A204.1 (cell line): ENCODE measurements around the gene RRP9.

Source experiments
- FAIRE-seq: peaks from 2 replicates; lab custom pipeline; 2012; peaks lifted over from hg19 to GRCh38; lab: Jason Lieb, UNC

Gene RRP9

DNA sequence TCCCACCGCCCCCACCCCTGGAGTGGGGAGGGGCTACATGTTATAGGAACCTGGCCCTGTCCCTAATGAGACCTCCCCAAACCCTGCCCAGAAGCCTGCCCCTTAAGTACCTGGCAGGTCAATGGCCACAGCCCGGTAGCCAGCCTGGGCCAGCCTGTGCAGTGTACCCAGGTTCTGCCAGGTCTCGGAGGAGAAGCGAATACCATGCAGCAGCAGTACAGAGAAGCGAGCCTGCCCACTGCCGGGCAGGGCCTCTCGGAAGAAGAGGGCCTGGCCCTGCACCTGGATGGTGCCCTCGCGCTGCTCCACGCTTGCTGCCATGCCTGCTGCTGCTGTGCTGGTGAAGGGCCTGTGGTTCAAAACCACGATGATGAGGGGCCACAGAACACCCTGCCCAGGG is 29.6 kb upstream of the RRP9 start:
- no peak for FAIRE-seq

DNA sequence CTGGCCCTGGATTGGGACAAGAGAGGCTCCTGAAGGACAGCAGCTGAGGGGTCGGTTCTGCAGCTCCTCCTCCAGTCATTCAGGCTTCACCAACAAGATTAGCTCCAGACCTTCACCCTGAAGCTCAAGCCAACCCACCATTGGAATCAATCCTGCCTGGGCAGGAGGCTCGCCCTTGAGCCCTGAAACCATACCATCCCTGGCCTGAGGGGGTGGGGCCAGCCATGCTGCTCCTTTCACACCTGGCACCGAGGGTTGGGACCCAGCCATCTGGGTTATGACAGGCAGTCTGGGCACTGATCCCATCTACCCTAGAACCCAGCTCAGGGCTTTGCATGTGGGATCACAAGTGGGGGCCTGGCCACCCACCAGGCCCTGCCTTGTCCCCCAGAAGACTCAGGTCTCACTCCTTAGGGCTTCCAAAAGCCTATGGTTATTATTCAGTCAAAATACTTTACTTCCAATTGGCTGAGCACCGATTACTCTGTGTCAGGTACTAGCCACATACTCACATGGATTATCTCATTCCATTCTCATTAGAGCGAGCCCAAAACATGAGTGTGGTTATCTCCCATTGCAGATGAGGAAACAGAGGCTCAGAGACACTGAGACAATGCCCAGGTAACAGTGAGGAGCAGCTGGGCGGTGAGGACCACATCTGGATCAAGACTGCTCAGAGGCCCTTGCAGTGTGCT is 29.0 kb upstream of the RRP9 start:
- FAIRE-seq: no peak

DNA sequence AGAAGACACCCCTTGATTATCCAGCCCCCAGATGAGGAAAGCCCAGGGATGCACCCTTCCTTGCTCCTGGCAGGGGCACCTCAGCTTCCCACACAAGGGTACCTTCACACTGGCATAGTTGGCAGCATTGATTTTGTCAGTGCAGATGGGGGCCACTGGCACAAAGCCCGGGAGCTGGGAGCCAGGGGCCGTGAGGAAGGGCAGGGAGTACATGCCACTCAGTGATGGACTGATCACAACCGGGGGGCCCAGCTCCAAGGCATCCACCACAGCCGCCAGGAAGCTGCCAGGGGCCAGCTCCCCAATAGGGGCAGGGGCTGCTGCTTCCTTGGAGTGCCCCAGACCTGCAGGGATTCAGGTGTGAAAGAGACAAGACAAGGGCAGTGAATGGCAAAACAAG is 28.1 kb upstream of the RRP9 start:
- no peak for FAIRE-seq

DNA sequence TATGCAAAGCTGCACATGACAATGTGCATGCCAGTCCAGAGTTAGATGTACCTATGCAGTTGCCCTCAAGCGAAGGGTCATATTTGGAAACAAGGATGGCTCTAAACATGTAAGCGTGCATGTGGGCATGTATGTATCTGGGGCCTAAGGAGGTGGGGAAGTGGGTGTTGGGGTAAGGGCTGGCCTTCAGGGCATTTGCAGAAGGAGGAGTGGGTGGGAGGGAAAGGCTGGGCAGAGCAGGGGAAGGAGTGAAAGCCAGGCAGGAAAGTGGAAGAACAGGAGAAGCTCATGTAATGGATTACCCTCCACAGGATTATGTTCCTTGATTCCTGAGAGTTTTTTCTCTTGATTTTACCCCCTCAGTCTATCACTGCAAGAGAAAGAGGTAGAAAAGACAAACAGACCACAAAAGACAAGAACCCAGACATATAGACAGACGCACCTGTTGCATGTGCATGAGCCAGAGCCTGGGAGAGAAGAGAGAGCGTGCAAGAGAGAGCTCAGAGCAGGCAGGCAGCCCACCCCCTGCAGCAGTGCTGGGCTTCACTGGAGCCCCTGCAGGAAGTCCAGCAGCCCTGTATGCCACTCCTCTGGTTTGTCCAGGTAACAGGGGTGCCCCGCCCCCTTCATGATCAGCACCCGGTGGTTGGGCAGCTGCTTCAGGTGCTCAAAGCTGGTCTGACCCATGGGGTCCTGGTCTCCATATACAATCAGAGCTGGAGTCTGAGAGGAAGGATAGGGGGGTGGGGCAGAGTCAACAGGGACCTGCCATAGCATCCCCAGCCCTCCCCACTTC is 27.4 kb upstream of the RRP9 start:
- FAIRE-seq: no peak

DNA sequence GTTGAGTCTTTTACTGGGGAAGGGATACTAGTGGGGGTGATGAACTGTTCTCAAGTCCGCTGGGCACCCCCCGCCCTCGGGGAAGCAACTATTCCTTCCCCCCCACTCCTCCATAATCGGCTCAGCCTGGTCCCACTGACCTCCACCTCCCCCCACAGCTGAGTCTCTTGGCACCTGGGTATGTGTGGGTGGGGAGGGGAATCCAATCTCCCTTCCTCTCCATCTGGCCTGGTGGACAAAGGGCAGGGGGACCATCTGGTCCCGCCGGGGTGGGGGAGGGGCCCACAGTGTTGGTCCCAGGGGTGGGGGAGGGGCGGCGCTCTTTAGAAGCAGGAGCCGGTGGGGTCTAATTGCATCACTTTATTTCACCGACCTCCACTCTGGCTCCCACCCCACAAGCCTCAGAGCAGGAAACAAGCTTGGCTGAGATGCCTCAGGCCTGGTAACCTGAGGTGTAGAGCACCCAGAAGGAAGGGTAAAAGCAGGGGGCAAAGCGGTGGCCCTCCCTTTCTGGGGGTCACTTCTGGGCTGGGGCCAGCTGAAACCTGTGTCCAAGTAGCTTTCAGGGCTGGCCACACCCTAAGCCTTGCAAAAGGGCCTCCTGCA is 26.6 kb upstream of the RRP9 start:
- no peak for FAIRE-seq

DNA sequence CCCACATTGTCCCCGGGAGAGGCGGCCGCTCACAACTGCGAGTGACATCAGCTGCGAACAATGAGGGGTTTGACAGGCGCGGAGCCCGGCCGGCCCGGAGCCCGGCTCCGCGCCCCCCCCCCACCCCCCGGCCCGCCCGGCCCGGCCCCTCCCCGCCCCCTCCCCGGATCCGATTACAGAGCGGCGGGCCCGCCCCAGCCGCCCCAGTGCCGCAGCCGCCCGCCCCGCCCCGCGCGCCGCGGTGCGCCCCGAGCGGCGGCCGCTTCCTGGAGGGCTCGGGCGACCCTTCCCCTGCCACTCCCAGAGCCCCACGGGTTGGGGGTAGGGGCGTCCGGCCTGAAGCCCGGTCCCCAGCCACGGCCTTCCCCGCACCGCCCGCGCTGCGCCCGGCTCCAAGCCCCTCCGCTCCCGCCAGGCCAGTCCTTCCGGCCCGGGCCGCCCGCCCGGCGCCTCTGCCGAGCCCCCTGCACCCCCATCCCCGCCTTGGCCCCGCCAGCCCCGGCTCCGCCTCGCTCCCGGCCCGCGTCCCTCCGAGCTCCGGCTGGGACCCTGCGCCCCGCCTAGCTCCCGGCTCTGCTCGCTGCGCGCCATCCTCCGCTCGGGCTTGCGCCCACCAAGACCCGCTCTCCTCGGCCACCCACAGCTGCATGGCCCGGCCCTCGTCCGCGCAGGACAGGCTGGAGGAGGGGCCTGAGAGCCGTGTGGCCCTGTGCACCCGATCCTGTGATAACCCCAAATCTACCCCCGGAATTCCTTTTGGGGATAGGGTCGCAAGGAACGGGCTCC is 25.9 kb upstream of the RRP9 start, which contains the start of gene PCBP4:
PCBP4 (minus strand) TSS at position 71 of the 786 bp plus-strand sequence. CDS start 6,214 bp downstream, outside the sequence.
- no peak for FAIRE-seq

DNA sequence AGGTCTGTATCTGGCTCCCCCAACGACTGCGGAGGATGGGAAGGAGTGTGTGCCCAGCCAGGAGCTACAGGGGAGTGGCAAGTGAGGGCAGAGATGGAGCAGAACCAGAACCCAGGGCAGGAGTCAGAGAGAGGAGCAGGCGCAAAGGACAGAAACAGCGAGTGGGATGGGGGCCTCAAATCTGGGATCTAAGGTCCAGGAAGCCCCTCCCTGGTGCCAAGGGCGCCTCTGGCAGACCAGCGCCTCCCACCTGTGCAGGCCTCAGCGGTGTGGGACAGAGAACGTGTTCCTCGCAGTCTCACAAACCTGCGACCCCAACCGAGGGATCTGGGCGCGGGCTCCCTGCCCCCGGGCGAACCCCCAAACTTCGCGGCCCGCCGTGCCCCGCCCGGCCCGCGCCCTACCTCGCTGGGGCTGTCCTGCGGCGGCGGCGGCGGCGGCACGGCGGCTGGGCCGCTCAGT is 25.2 kb upstream of the RRP9 start:
- FAIRE-seq: no peak

DNA sequence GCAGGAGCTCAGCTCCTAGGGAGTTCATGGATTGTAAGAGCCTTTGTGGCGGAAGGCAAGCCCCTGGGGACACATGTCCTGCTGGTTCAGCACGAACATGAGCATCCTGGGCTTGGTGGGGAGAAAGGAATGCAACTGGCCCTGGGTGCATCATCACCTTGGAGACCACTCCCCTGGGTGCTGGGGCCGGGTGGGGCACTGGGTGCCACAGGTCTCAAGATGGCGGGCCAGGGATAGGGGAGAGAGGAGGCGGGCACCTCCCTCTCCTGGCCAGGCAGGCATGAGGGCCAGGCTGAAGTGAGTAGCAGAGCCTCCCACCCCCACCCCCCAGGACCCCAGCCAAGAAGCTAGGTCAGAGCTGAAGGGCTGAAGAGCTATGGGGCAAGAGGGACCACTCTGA is 24.8 kb upstream of the RRP9 start:
- FAIRE-seq: no peak

DNA sequence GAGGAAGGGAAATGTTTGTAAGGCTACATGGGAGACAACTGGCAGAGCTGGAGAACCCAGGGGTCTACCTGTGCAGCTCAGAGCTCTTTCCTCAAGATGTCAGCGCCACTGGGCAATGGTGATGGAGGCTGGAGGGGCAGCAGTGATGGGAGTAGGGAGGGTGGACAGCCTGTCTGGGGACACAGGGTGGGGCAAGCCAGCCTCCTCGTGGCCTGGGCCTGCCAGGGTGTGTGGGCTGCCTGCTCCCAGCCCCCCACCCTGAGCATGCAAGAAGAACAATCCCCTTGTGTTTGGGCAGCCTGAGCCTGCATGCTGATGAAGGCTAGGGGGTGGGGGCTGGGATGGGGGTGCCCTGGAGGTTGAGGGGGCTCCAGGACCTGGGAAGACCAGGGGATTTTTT is 24.3 kb upstream of the RRP9 start:
- FAIRE-seq: no peak

DNA sequence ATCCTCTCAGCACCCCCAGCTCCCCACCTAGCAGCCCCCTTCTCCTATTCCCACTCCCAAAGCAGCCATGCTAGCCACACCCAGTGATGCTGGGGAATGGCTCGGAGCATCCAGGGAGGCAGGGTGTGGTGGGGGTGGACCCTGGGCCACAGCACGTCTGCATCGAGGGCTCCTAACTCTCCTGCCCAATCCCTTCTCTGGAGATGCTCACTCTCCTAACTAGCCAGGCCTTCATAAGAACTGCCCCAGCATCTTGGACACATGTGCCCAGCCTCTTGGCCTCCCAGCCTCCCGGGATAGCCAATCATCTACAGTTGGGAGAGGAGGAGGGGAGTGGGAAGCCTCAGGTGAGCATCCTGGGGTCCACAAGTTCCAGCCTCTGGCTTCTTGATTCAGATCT is 22.8 kb upstream of the RRP9 start:
- FAIRE-seq: no peak

DNA sequence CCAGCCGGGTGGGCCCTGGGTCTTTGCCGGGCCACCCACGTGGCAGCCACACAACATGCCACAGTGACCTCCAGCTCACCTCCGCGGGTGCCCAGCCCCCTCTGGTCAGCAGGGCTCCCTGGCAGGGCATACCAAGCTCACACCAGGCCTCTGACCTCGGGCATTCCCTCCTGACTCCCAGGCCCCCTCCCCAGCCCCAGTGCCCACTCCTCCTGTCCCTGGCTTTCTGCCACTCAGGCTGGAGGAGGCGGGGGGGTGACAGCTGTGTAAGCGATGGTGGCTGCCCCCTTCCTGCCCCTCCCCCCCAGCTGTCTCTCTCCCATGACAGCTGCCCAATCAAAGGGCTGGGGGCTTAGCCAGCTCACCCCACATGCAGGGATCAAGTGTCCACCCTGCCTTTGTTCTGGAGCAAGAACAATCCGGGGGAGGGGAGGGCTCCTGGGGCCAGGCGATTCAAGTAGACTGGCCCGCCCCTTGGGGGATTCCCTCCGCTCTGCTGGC is 22.3 kb upstream of the RRP9 start:
- no peak for FAIRE-seq

DNA sequence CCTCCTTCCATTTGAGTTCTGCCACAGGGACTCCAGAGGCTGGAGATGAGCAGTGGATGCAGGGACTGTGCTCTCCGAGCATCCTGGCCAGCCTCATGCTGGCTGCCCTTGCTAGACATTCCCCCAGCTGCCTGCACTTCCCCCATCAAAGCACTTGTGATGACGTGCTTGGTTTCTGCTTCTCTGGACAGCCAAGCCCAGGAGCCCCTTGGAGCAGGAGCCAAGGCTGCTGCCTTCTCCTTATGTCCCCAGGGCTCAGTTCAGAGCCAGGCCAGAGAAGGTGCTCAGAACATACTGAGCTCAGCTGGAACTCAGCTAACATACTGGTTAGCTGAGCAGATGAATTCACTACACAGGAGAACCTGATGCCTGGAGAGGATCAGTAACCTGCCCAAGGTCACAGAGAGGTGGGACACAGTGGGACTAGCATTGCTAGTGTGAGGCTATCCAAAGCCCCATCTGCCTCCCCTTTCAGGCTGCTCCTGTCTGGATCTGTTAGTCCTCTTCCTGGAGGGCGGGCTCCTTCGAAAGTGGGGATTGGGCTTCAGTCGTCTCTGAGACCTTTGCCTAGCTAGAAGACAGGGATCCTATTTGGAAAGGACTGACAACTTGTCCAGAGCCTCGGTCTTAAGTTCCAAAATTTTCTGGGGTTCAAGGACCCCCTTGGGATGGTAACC is 21.3 kb upstream of the RRP9 start:
- no peak for FAIRE-seq

DNA sequence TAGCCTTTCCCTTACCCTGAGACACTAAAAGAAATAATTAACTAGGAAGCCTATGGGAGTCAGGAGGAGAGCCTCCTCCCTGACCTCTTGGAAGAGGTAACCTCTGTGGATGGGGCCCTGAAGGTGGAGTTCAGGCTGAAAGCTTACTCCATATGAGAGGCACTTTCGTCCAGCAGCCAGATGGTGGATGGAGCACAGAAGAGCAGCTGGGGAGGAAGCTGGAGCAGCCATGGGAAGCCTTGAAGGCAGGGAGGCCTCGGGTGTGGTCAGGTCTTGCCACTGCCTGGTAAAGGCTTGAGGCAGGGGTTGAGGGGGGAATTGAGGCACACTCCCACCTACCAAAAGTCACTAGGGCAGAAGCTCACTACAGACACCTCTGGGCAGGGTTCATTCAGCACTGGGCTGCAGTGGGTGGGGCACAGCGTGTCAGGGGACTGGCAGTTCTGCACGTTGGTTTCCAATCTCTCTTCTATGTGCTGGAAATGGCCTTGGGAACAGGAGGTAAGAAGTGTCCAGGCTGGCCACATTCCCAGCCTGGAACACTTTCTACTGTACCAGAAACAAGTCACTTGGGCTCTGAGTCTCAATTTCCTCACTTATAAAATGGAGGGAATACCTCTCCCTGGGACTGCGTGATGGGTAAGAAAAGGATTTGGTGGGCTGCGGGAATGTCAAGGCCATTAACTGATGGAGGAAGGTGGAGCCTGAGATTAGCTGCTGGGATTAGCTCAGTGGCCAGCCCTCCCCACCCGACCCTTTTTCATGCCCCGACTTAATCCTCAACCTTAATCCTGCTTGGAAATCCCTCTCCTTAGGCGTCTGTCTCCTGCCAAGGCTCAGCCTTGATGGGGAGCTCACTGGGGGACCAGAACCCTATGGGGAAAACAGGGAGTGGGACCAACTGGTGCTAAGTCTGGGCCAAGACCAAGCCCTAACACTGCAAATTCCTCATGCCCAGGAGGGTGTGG is 20.2 kb upstream of the RRP9 start:
- no peak for FAIRE-seq

DNA sequence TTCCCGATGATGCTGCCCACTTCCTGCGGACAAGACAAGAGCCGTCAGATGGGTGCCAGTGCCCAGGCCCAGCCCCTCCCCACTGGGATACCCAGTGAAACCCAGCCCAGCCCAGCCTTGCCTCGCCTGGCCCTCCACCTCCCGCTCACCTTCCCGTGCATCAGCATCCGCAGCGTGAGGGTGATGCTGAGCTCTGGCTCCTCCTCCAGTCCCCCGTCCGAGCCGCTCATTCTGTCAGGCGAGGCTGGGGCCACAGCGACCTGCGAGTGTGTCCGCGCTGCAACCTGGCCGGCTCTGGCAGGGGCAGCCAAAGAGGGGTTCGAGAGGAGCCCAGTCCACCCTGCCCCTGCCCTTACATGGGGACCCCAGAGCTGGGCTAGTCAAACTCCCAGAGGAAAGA is 19.3 kb upstream of the RRP9 start:
- no peak for FAIRE-seq

DNA sequence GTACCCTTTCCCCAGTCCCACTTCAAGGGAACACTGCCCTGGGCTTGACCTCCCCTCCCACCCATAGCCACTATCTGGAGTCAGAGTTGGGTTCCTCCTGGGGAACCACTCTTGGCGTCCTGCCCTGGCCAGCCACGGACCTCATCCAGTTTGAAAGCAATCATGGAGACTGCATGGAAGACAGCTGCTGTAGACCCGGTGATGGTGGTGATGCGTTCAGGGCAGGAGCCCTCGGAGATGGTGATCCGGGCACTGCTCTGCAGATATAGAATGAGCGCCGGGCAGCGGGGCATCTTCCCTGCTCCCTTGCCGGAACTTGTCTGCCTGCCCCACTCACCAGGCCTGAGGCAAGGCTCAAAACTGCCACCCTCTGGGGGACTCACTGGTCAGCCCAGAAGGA is 18.7 kb upstream of the RRP9 start:
- no peak for FAIRE-seq

DNA sequence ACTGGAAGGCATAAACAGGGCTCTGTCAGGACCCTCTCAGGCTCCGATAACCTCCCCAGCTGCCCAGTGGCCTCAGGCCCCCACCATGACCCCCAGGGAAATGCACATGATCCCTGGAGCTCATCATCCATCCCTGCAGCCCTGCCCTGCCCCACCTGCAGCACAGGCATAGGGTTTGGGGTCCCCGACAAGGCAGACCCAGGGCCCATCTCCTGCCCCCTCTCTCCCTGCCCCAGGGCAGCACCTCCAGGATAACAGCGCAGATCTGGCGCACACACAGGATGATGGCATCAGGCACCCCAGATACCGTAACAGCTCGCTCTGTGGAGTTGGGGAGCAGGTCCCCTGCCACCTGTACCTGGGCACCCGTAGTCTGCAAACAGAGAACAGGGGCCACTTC is 17.9 kb upstream of the RRP9 start:
- no peak for FAIRE-seq

DNA sequence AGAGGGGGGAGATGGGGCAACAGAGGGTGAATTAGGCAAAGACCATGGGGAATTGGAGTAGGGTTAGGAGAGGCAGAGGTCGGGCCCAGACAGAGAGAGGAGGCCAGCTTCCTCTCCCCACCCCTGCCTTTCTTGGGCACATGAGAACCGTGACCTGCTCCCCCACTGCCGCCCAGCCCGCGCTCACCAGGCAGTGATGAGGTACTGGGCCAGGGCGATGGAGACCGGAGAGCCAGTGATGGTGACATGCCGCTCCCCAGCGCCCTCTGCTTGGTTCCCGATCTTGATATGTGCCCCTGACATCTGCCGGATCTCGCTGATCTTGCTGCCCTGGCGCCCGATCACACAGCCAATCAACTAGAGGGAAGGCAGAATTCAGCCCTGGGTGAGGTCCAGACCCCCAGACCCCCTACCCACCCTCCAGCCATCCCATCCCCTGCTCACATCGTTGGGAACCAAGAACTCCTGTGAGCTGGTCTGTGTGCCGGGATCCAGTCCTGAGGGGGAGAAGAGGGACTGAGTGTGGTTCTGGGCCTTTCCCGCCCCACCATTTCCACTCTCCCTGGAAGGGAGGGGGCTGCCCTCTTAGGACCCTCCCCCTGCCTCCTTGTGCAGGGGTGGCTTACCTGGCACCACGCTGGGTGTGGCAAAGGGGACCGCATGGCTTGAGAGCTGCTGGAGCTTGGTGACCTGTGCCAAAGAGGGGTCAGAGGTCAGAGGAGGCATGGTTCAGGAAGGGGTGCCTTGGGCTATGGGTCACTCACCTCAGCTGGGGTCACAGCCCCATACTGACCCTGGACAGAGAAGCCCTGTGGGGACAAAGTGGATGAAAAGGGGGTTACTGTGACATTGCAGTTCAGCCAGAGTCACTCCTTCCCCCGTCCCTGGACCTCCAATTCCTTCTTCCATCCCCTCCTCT is 17.2 kb upstream of the RRP9 start:
- FAIRE-seq: no peak

DNA sequence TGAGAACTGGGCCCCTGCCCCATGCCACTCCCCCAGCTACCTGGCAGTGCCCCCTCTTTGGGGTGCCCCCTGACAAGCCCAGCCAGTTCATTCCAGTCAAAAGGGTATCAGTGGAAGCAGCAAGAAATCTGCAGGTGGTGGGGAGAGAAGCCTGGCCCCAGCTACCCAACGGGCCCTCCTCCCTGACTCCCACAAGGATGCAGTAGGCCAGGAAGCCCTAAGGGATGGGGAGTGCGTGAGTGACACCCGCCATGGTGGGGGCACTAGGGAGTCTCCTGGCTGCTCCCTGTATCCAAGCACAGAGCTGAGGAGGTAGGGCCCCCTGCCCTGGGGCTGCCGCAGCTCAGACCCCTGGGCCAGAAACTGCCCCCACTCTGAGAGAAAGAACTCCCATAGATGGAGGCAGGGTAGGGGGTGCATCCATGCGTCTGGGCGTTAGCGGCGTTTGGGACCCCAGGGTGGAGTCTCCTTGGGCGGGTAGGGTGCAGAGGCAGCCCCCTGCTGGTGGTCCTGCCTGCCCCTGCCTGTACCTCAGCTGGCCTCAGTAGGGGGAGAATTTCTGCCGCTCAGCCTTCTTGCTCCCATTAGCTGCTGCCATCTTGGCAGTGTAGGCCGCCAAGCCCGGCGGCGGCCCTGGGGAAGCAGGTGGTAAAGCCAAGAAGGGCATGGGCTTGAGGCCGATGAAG is 16.0 kb upstream of the RRP9 start:
- no peak for FAIRE-seq
